Activated CD4-positive, alpha-beta T cell treated with anti-CD3 and anti-CD28 coated beads for 36 hours (primary cell): ENCODE results near the gene FRRS1. TPM values are rescaled to one million over a fixed set of nuclear protein-coding genes. Genes with fewer than 3 reads are reported as not detected.

Source experiments
- ATAC-seq: fragments of 200-7000 bp; cut with Tn5 transposase; one replicate; pipeline ENCODE4 v1.10.0; 2021; ENCODE audit warnings: mild to moderate bottlenecking, moderate library complexity
- CTCF ChIA-PET: fragments of 350-600 bp; sonication (Branson Sonifier 250); formaldehyde crosslinking; loops from one replicate; lab custom pipeline; 2021; ENCODE audit warnings: antibody characterized with exemption; lab: Charles Lee
- POLR2A ChIA-PET: fragments of 350-600 bp; sonication (Branson Sonifier 250); formaldehyde crosslinking; loops from one replicate; lab custom pipeline; 2021; ENCODE audit warnings: antibody characterized with exemption, inconsistent platforms; lab: Charles Lee
- DNase-seq: peaks from one replicate; pipeline ENCODE4 v3.0.0-alpha.2; 2020
- H3K27ac Mint-ChIP-seq: one replicate; pipeline ENCODE4 v1.8.0; 2021; ENCODE audit warnings: mixed read lengths
- H3K27me3 Mint-ChIP-seq: one replicate; pipeline ENCODE4 v1.8.0; 2021; ENCODE audit warnings: mixed read lengths
- H3K36me3 Mint-ChIP-seq: one replicate; pipeline ENCODE4 v1.8.0; 2021; ENCODE audit warnings: low read depth, mixed read lengths
- H3K4me1 Mint-ChIP-seq: one replicate; pipeline ENCODE4 v1.8.0; 2021; ENCODE audit warnings: mixed read lengths
- H3K4me3 Mint-ChIP-seq: one replicate; pipeline ENCODE4 v1.8.0; 2021; ENCODE audit warnings: mild to moderate bottlenecking, moderate library complexity, mixed read lengths
- H3K9me3 Mint-ChIP-seq: one replicate; pipeline ENCODE4 v1.8.0; 2021; ENCODE audit warnings: low read depth, mixed read lengths
- intact Hi-C, 2 experiments: fragments of 100-400 bp; cut with DNase I in 1 of 2; cut with micrococcal nuclease in 1 of 2; formaldehyde crosslinking; loops; one replicate each; pipeline versions ENCODE4 v1.14.2 to v1.15.1; 2022 to 2024; cut with DNase I, micrococcal nuclease
- total RNA-seq, 2 experiments: library from RNA; stranded (reverse); gene quantifications; one replicate each; pipeline ENCODE4 v1.2.3, GENCODE V29; 2021

Gene FRRS1
- total RNA-seq, 2 experiments from 2014 or later: 2.0 to 2.9 TPM

GRCh38 chr1:99677416-99677815 lies 89.0 kb downstream of the FRRS1 start:
- no peaks in the 10 kb centered on the region for H3K4me1 Mint-ChIP-seq

GRCh38 chr1:99676876-99677275 lies 89.6 kb downstream of the FRRS1 start:
- DNase-seq (no peak), ATAC-seq (no peak)
- ChIA-PET POLR2A (no interaction called here), CTCF (no interaction called here)
- Mint-ChIP-seq H3K36me3 (no peaks in the 10 kb centered on the region), H3K27ac (no peak overlapping the region), H3K27me3 (peaks cover 15% of the 10 kb centered on the region), H3K4me3 (no peak overlapping the region), H3K4me1 (no peaks in the 10 kb centered on the region), H3K9me3 (no peaks in the 10 kb centered on the region)
- intact Hi-C loops: no loop called here

More at GRCh38 chr1:99677416-99677815, 89.0 kb downstream of the FRRS1 start:
- no peak for DNase-seq
- H3K27ac Mint-ChIP-seq: no peak overlapping the region
- no peak overlapping the region for H3K4me3 Mint-ChIP-seq
- ATAC-seq: no peak
- no peaks in the 10 kb centered on the region for H3K36me3 Mint-ChIP-seq
- H3K9me3 Mint-ChIP-seq: no peaks in the 10 kb centered on the region
- ChIA-PET POLR2A (no interaction called here), CTCF (no interaction called here)
- peaks cover 13% of the 10 kb centered on the region for H3K27me3 Mint-ChIP-seq
- intact Hi-C loops: no loop called here

DNA sequence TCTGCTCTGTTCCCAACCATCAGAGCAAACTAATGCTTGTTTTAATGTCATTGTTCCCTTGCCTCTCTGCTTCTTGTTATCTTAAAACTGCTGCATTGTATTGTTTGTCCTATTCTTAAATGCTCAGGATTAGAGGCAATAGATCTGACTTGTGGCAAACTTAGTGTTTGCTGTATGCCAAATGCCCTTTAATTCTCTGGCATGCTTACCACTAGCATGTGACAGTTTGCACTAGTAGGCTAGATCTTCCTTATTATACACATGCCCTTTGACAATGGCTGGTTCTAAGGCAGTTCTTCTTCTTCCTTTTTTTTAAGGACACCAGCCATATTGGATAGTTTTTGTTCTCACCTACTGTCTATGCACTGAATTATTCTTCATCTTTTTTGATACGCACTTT lies 90.4 kb downstream of the FRRS1 start:
- ChIA-PET CTCF (no interaction called here), POLR2A (no interaction called here)
- ATAC-seq (no peak), DNase-seq (no peak)
- Mint-ChIP-seq H3K4me1 (no peaks in the 10 kb centered on the region), H3K27me3 (peaks cover 13% of the 10 kb centered on the region), H3K9me3 (no peaks in the 10 kb centered on the region), H3K27ac (no peak overlapping the region), H3K36me3 (no peaks in the 10 kb centered on the region), H3K4me3 (no peak overlapping the region)
- intact Hi-C loops: no loop called here

DNA sequence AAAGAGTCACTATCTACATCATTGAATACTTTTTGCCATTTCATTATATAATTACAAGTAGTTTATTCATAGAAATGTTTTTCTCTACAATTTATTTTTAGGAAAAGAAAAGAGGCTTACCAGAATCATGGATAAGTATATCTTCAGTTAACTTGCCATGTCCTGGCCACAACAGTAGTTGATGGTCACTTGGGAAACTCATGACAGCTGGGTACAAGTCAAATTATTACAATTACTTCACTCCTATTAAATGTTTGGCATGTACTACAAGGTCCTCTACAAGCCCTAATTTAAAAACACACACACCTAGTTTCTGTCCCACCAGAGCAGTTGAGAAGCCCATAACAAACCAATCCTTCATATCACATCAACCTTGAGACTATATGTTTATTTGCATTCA lies 91.1 kb downstream of the FRRS1 start:
- DNase-seq: no peak
- Mint-ChIP-seq H3K4me3 (no peak overlapping the region), H3K4me1 (no peaks in the 10 kb centered on the region), H3K9me3 (no peaks in the 10 kb centered on the region), H3K36me3 (no peaks in the 10 kb centered on the region), H3K27me3 (peaks cover 13% of the 10 kb centered on the region), H3K27ac (no peak overlapping the region)
- intact Hi-C loops: no loop called here
- CTCF ChIA-PET: no interaction called here
- no peak for ATAC-seq
- POLR2A ChIA-PET: no interaction called here

GRCh38 chr1:99674115-99675064 lies 92.0 kb downstream of the FRRS1 start:
- Mint-ChIP-seq H3K36me3 (no peaks in the 10 kb centered on the region), H3K27me3 (peaks cover 14% of the 10 kb centered on the region), H3K27ac (no peak overlapping the region), H3K4me3 (no peak overlapping the region), H3K9me3 (no peaks in the 10 kb centered on the region), H3K4me1 (no peaks in the 10 kb centered on the region)
- POLR2A ChIA-PET: no interaction called here
- CTCF ChIA-PET: interaction anchor here (1.0 kb wide), 1 partner anchor 13 kb away, joined by 3 read pairs; no protein-coding TSS in a partner anchor
- ATAC-seq (no peak), DNase-seq (no peak)
- intact Hi-C loops: no loop called here

GRCh38 chr1:99673315-99673714 lies 93.1 kb downstream of the FRRS1 start:
- DNase-seq (no peak), ATAC-seq (no peak)
- ChIA-PET CTCF (no interaction called here), POLR2A (no interaction called here)
- Mint-ChIP-seq H3K4me3 (no peak overlapping the region), H3K4me1 (no peaks in the 10 kb centered on the region), H3K36me3 (no peaks in the 10 kb centered on the region), H3K27me3 (peaks cover 19% of the 10 kb centered on the region), H3K9me3 (no peaks in the 10 kb centered on the region), H3K27ac (no peak overlapping the region)
- intact Hi-C loops: no loop called here

DNA sequence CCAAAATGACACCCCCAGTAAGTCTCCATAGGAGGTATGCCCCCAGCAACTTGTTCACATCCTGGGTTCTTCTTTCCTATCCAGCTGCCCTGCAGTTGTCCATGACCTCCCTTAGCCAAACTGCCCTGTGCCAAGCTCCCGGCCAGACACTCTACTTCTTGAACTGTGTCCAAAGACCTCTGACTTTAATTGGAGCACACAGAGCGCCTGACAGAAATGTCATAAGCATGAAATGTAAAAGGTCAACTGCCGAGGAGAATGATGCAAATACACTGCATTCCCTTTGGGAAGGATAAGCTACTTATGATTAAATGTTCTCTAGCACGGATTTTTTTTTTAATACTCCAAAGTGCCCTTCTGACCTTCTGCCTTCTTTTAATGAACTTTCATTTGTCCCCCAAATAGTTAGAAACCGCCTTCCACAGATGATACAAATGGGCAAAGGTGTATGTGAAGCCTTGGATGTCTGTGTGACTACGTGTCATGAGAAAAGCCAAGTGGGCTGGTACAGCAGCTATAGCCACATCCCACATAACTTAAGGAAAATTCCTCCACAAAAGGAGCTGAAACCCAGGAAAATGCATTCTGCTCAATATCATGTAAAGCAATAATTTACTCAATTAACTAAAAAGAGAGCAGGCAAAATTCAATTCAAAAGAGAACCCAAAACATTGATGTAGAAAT lies 93.8 kb downstream of the FRRS1 start:
- no peaks in the 10 kb centered on the region for H3K36me3 Mint-ChIP-seq
- H3K27me3 Mint-ChIP-seq: peaks cover 19% of the 10 kb centered on the region
- ChIA-PET CTCF (interaction anchor here (0.6 to 0.9 kb wide), 2 partner anchors 19 to 543 kb away, joined by 3 read pairs; no protein-coding TSS in a partner anchor), POLR2A (no interaction called here)
- no peak overlapping the region for H3K27ac Mint-ChIP-seq
- intact Hi-C loops: no loop called here
- no peaks in the 10 kb centered on the region for H3K4me1 Mint-ChIP-seq
- no peaks in the 10 kb centered on the region for H3K9me3 Mint-ChIP-seq
- H3K4me3 Mint-ChIP-seq: no peak overlapping the region
- ATAC-seq (no peak), DNase-seq (no peak)

- Mint-ChIP-seq H3K27ac (no peak overlapping the region), H3K4me3 (no peak overlapping the region), H3K4me1 (no peaks in the 10 kb centered on the region), H3K9me3 (no peaks in the 10 kb centered on the region), H3K27me3 (peaks cover 17% of the 10 kb centered on the region), H3K36me3 (no peaks in the 10 kb centered on the region)
- ATAC-seq (no peak), DNase-seq (no peak)
- CTCF ChIA-PET: interaction anchor here (0.6 to 0.9 kb wide), 2 partner anchors 18 to 544 kb away, joined by 3 read pairs; no protein-coding TSS in a partner anchor
- intact Hi-C loops: no loop called here
- POLR2A ChIA-PET: no interaction called here
Measured at GRCh38 chr1:99672038-99672437, 94.4 kb downstream of the FRRS1 start.

- POLR2A ChIA-PET: no interaction called here
- DNase-seq (no peak), ATAC-seq (no peak)
- no peaks in the 10 kb centered on the region for H3K4me1 Mint-ChIP-seq
- H3K27ac Mint-ChIP-seq: no peak overlapping the region
- no peaks in the 10 kb centered on the region for H3K9me3 Mint-ChIP-seq
- H3K36me3 Mint-ChIP-seq: no peaks in the 10 kb centered on the region
- no peak overlapping the region for H3K4me3 Mint-ChIP-seq
- CTCF ChIA-PET: no interaction called here
- peaks cover 17% of the 10 kb centered on the region for H3K27me3 Mint-ChIP-seq
- intact Hi-C loops: no loop called here
Measured at GRCh38 chr1:99670583-99670982, 95.9 kb downstream of the FRRS1 start.

GRCh38 chr1:99669821-99670220 lies 96.6 kb downstream of the FRRS1 start:
- no peaks in the 10 kb centered on the region for H3K4me1 Mint-ChIP-seq
- H3K9me3 Mint-ChIP-seq: no peaks in the 10 kb centered on the region
- CTCF ChIA-PET: no interaction called here
- ATAC-seq (no peak), DNase-seq (no peak)
- no peak overlapping the region for H3K4me3 Mint-ChIP-seq
- POLR2A ChIA-PET: no interaction called here
- H3K27ac Mint-ChIP-seq: no peak overlapping the region
- no peaks in the 10 kb centered on the region for H3K36me3 Mint-ChIP-seq
- H3K27me3 Mint-ChIP-seq: peaks cover 17% of the 10 kb centered on the region
- intact Hi-C loops: no loop called here

DNA sequence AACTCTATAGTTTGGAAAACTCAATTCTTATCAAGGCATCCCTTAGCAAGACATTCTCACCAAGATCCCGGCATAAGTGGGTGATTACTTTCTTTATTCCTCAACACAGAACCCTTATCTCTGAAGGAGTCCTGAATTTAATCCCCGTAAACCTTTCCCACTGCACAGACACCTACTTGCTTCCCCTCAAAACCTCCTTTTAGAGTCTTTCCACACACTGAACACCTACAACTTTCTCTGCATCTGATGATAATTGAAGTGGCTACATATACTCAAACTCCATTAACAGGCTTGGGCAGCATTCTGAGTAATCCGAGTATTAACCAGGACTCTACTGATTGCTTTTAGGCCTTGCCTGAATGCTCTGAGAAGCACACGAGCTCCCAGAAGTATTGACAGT lies 97.1 kb downstream of the FRRS1 start:
- Mint-ChIP-seq H3K27me3 (peaks cover 17% of the 10 kb centered on the region), H3K4me3 (no peak overlapping the region), H3K27ac (no peak overlapping the region), H3K9me3 (no peaks in the 10 kb centered on the region), H3K36me3 (no peaks in the 10 kb centered on the region), H3K4me1 (no peaks in the 10 kb centered on the region)
- ATAC-seq (no peak), DNase-seq (no peak)
- ChIA-PET CTCF (no interaction called here), POLR2A (no interaction called here)
- intact Hi-C loops: no loop called here

GRCh38 chr1:99665212-99665611 lies 101.2 kb downstream of the FRRS1 start:
- intact Hi-C loops: no loop called here
- ATAC-seq (no peak), DNase-seq (no peak)
- CTCF ChIA-PET: interaction anchor here (0.6 kb wide), 1 partner anchor 26 kb away, joined by 3 read pairs; no protein-coding TSS in a partner anchor
- H3K9me3 Mint-ChIP-seq: no peaks in the 10 kb centered on the region
- peaks cover 10% of the 10 kb centered on the region for H3K27me3 Mint-ChIP-seq
- H3K4me1 Mint-ChIP-seq: no peaks in the 10 kb centered on the region
- no peak overlapping the region for H3K27ac Mint-ChIP-seq
- no peak overlapping the region for H3K4me3 Mint-ChIP-seq
- H3K36me3 Mint-ChIP-seq: no peaks in the 10 kb centered on the region
- POLR2A ChIA-PET: no interaction called here
